ENCODE results near the gene SLC1A2. TPM values are rescaled to one million over a fixed set of nuclear protein-coding genes. Genes with fewer than 3 reads are reported as not detected.

Gene SLC1A2
- total and polyA plus RNA-seq, 2 of the 4 experiments (the other 2 are of a cell fraction), result 0.15 to 0.54 TPM

DNA sequence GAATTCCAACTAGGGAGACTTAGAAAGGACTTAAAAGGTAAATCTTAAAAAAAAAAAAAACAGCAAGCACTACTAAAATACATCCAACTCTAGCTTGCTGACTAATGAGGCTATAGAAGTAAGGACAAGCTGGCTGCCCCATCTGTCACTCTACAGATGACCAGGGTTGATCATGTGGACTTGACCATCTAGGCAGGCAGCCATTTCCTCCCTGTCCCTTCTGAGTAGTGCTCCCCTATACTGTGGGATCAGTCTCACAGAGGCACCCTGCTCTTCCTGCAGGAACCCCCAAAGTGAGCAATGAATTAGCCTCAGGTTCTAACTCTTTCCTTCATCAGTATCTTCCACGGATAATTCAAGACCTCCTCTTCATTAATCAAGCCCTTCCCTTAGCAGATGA lies 12.3 kb downstream of the SLC1A2 start:
- Histone ChIP-seq H2BK5ac (ENCODE audit: low read depth, low read length, poor library complexity, severe bottlenecking) (no peak overlapping the region), H2BK120ac (ENCODE audit: low read depth, low read length) (no peak overlapping the region), H2BK15ac (ENCODE audit: low read depth, low read length) (no peak overlapping the region), H2AFZ (replicated peaks; ENCODE audit: low read length, poor library complexity) (no peak overlapping the region), H3K79me1 (ENCODE audit: low read depth in 1 of 2, low read length in 2 of 2) (no peaks in the 10 kb centered on the region), H3K4ac (ENCODE audit: low read depth, low read length) (no peak overlapping the region), H3K9me3 (ENCODE audit: control insufficient read depth, insufficient read depth, low read length) (no peaks in the 10 kb centered on the region), H3K56ac (ENCODE audit: extremely low read depth, insufficient read depth, low read length) (no peak overlapping the region), H4K8ac (ENCODE audit: low read depth in 2 of 2, low read length in 2 of 2) (no peak overlapping the region), H2AK5ac (ENCODE audit: low read depth, low read length) (no peak overlapping the region), H3K18ac (ENCODE audit: low read depth, low read length) (no peak overlapping the region), H3K23ac (ENCODE audit: low read depth, low read length) (no peak overlapping the region), H2AK9ac (replicated peaks; ENCODE audit: low read depth, low read length, poor library complexity) (no peak overlapping the region), H3K4me3 (ENCODE audit: insufficient read depth, low read depth, low read length) (no peak overlapping the region), H3K9ac (ENCODE audit: low read depth, low read length) (no peak overlapping the region), H3K27ac (ENCODE audit: insufficient read depth, low read length) (no peak overlapping the region), H3K9me1 (ENCODE audit: insufficient read depth, low read length) (no peaks in the 10 kb centered on the region), H3K14ac (replicated peaks; ENCODE audit: low read depth, low read length) (no peak overlapping the region), H4K5ac (ENCODE audit: low read depth, low read length) (no peak overlapping the region), H2BK20ac (ENCODE audit: low read depth, low read length) (no peak overlapping the region), H3K4me1 (ENCODE audit: control insufficient read depth, insufficient read depth, low read length) (peaks cover 10% of the 10 kb centered on the region), H4K20me1 (ENCODE audit: insufficient read depth, low read length) (no peaks in the 10 kb centered on the region), H4K91ac (ENCODE audit: insufficient read depth, low read depth, low read length) (no peak overlapping the region), H3K4me2 (ENCODE audit: low read depth, low read length) (no peak overlapping the region), H3K27me3 (ENCODE audit: control insufficient read depth, insufficient read depth, low read length) (no peaks in the 10 kb centered on the region), H3K36me3 (ENCODE audit: control insufficient read depth, insufficient read depth, low read length) (no peaks in the 10 kb centered on the region)
- ATAC-seq (ENCODE audit: low read depth) (no peak), DNase-seq (no peak)
- intact Hi-C loops (cut with micrococcal nuclease), result loop anchor here (10.0 kb wide), 1 partner anchor 62 kb away; no protein-coding TSS in a partner anchor
- dilution Hi-C loops (cut with HindIII; ENCODE audit: low sequenced_read_pairs, unreplicated experiment), result no loop called here
- TF ChIP-seq NFE2L2 (IDR thresholded peaks at IDR 0.05; ENCODE audit: low read depth, low read length) (no peak), CEBPB (IDR thresholded peaks at IDR 0.05; ENCODE audit: low read depth, low read length) (no peak), MAZ (IDR thresholded peaks at IDR 0.05; ENCODE audit: borderline replicate concordance, low read depth, low read length) (no peak), FOS (IDR thresholded peaks at IDR 0.05; ENCODE audit: low read depth, low read length) (no peak), RFX5 (IDR thresholded peaks at IDR 0.05; ENCODE audit: low read depth, low read length) (no peak), BHLHE40 (IDR thresholded peaks at IDR 0.05; ENCODE audit: low read depth, low read length) (no peak), POLR2A (IDR thresholded peaks at IDR 0.05; ENCODE audit: low read depth, low read length) (no peak), RCOR1 (IDR thresholded peaks at IDR 0.05; ENCODE audit: insufficient replicate concordance, low read length) (no peak), CHD1 (IDR thresholded peaks at IDR 0.05; ENCODE audit: low read depth, low read length) (no peak)
- TF ChIP-seq, protein P1, sequence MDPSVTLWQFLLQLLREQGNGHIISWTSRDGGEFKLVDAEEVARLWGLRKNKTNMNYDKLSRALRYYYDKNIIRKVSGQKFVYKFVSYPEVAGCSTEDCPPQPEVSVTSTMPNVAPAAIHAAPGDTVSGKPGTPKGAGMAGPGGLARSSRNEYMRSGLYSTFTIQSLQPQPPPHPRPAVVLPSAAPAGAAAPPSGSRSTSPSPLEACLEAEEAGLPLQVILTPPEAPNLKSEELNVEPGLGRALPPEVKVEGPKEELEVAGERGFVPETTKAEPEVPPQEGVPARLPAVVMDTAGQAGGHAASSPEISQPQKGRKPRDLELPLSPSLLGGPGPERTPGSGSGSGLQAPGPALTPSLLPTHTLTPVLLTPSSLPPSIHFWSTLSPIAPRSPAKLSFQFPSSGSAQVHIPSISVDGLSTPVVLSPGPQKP (IDR thresholded peaks at IDR 0.05; ENCODE audit: borderline replicate concordance, low read depth, low read length), result no peak
- ChIA-PET POLR2A (ENCODE audit: unreplicated experiment) (no interaction called here), CTCF (interaction anchor here (0.6 kb wide), 1 partner anchor 133 kb away, joined by 8 read pairs; no protein-coding TSS in a partner anchor)
- in situ Hi-C loops (cut with MboI; ENCODE audit: low sequenced_read_pairs), result no loop called here
- WGBS, 2 experiments (ENCODE audit: extremely low coverage in 2 of 2, insufficient read length in 1 of 2), result 100% methylated on average over 1 of the region's 1 CpG; no CpG with 5 or more reads in 1 of the 2 experiments
- no TSS peak for BruUV-seq (replicated peaks)

Measured in IMR-90 (cell line).